ENCODE results near the gene ETV1. TPM values are rescaled to one million over a fixed set of nuclear protein-coding genes. Genes with fewer than 3 reads are reported as not detected.

Gene ETV1
- total and polyA plus RNA-seq, 8 donors: 1.4 to 8.5 (median 2.9) TPM

GRCh38 chr7:13872709-13873108 lies 116.8 kb downstream of the ETV1 start:
- intact Hi-C loops (cut with DNase I): no loop called here
- no peak for DNase-seq
- no peak for ATAC-seq
- no peak for FAIRE-seq
- Histone ChIP-seq H3K4me3 (no peak overlapping the region), H3K36me3 (no peaks in the 10 kb centered on the region), H3K4me1 (no peaks in the 10 kb centered on the region), H3K27ac (no peak overlapping the region), H3K27me3 (peaks cover 0 to 6% (median 0%) of the 10 kb centered on the region in 4 donors), H3K9me3 (no peaks in the 10 kb centered on the region)
- no peak for TF ChIP-seq CTCF (IDR thresholded peaks at IDR 0.05)

- ATAC-seq (no peak), DNase-seq (no peak), FAIRE-seq (no peak)
- Histone ChIP-seq H3K4me1 (no peaks in the 10 kb centered on the region), H3K4me3 (no peak overlapping the region), H3K27ac (no peak overlapping the region), H3K9me3 (no peaks in the 10 kb centered on the region), H3K36me3 (no peaks in the 10 kb centered on the region), H3K27me3 (peaks cover 0 to 6% (median 0%) of the 10 kb centered on the region in 4 donors)
- TF ChIP-seq CTCF (IDR thresholded peaks at IDR 0.05): no peak
- intact Hi-C loops (cut with DNase I): no loop called here
Measured at GRCh38 chr7:13871008-13871407, 118.5 kb downstream of the ETV1 start.

GRCh38 chr7:13860734-13861133 lies 128.7 kb downstream of the ETV1 start:
- no peak for TF ChIP-seq CTCF (IDR thresholded peaks at IDR 0.05)
- Histone ChIP-seq H3K4me3 (no peak overlapping the region), H3K27me3 (no peaks in the 10 kb centered on the region), H3K36me3 (no peaks in the 10 kb centered on the region), H3K9me3 (no peaks in the 10 kb centered on the region), H3K4me1 (no peaks in the 10 kb centered on the region), H3K27ac (no peak overlapping the region)
- FAIRE-seq (no peak), DNase-seq (no peak), ATAC-seq (no peak)
- intact Hi-C loops (cut with DNase I): no loop called here
- 79 to 80% methylated on average over 2 of the region's 2 CpGs for WGBS, 2 donors

- DNase-seq: no peak
- WGBS, 2 donors: 25 to 44% methylated on average over 1 of the region's 1 CpG
- intact Hi-C loops (cut with DNase I): no loop called here
Measured at GRCh38 chr7:13856012-13856411, 133.5 kb downstream of the ETV1 start.

More at GRCh38 chr7:13856012-13856411, 133.5 kb downstream of the ETV1 start:
- no peaks in the 10 kb centered on the region for H3K4me1 ChIP-seq
- H3K27ac ChIP-seq: no peak overlapping the region
- no peak overlapping the region for H3K4me3 ChIP-seq
- H3K36me3 ChIP-seq: no peaks in the 10 kb centered on the region
- H3K9me3 ChIP-seq: no peaks in the 10 kb centered on the region
- no peak for ATAC-seq
- FAIRE-seq: no peak
- no peaks in the 10 kb centered on the region for H3K27me3 ChIP-seq
- no peak for TF ChIP-seq CTCF (IDR thresholded peaks at IDR 0.05)

All from pancreas (tissue), 10 donors.